ENCODE measurements around the gene HSD17B14. TPM values are rescaled to one million over a fixed set of nuclear protein-coding genes. Genes with fewer than 3 reads are reported as not detected.

Gene HSD17B14
- total and polyA plus RNA-seq, 2 of the 8 experiments (the other 6 are each of a cell fraction or from before 2014, with no cell fraction given): 8.4 to 25.5 TPM

GRCh38 chr19:48795055-48795684, 41.1 kb downstream of the HSD17B14 start:
- Histone ChIP-seq H2AK5ac (ENCODE audit: low read depth, low read length) (no peak overlapping the region), H3K56ac (replicated peaks; ENCODE audit: insufficient read length, low read depth, low read length) (peak overlapping the region; percentile 27), H3K79me2 (ENCODE audit: control insufficient read depth in 1 of 2, insufficient read depth in 2 of 2, low read length in 2 of 2) (no peaks in the 10 kb centered on the region), H3K9ac (replicated peaks in 1 of 4; ENCODE audit: extremely low read depth in 1 of 4, low read depth in 3 of 4, low read length in 3 of 4) (peak overlapping the region in 3 of 4 experiments; percentile 8 to 72 (median 44); a peak in 4 of 7 replicates), H3K4me2 (ENCODE audit: insufficient read depth in 1 of 2, low read depth in 2 of 2, low read length in 2 of 2) (peak overlapping the region; percentile 25 to 71), H3K14ac (ENCODE audit: insufficient read length) (no peak overlapping the region), H3K23me2 (ENCODE audit: low read depth, low read length) (no peaks in the 10 kb centered on the region), H3K27ac (ENCODE audit: low read depth, low read length) (peak overlapping the region; percentile 65; the same call in 1 of the 2 replicates), H2BK5ac (ENCODE audit: low read depth, low read length) (peak overlapping the region; percentile 99), H3K27me3 (replicated peaks in 1 of 4; ENCODE audit: control insufficient read depth in 3 of 4, extremely low read depth in 1 of 4, insufficient read depth in 3 of 4, low read length in 3 of 4) (no peaks in the 10 kb centered on the region), H3K23ac (ENCODE audit: insufficient read length) (no peak overlapping the region), H3K36me3 (ENCODE audit: control insufficient read depth in 2 of 4, insufficient read depth in 4 of 4, low read length in 3 of 4) (no peaks in the 10 kb centered on the region), H2AFZ (ENCODE audit: low read length) (peak overlapping the region; percentile 93; the same call in 1 of the 2 replicates), H2BK15ac (ENCODE audit: low read length) (peak overlapping the region; percentile 99; the same call in 1 of the 2 replicates), H3K4me1 (replicated peaks in 1 of 4; ENCODE audit: control insufficient read depth in 3 of 4, insufficient read depth in 4 of 4, low read length in 3 of 4) (peaks cover 0 to 16% (median 10%) of the 10 kb centered on the region in 4 experiments; a peak in 6 of 7 replicates), H4K91ac (replicated peaks; ENCODE audit: insufficient read length, low read length) (peak overlapping the region; percentile 92), H4K8ac (ENCODE audit: extremely low read depth, insufficient read depth, low read length) (peak overlapping the region; percentile 94), H3K4ac (replicated peaks; ENCODE audit: insufficient read length, low read depth, low read length) (no peak overlapping the region), H2BK120ac (replicated peaks; ENCODE audit: low read depth, low read length) (no peak overlapping the region), H3K79me1 (ENCODE audit: low read depth, low read length) (no peaks in the 10 kb centered on the region), H3K4me3 (ENCODE audit: extremely low read depth in 1 of 4, insufficient read depth in 2 of 4, low read depth in 3 of 4, low read length in 4 of 4) (peak overlapping the region; percentile 39 to 84 (median 70)), H2BK20ac (ENCODE audit: low read length) (peak overlapping the region; percentile 73; the same call in 1 of the 2 replicates), H2BK12ac (ENCODE audit: low read depth, low read length) (peak overlapping the region; percentile 99), H3K18ac (ENCODE audit: extremely low read depth, low read length) (peak overlapping the region; percentile 89), H3K9me3 (ENCODE audit: insufficient read depth in 2 of 2, low read depth in 1 of 2, low read length in 1 of 2) (no peaks in the 10 kb centered on the region), H4K20me1 (replicated peaks in 1 of 2; ENCODE audit: control insufficient read depth in 1 of 2, insufficient read depth in 2 of 2, low read length in 2 of 2) (no peaks in the 10 kb centered on the region), H4K5ac (ENCODE audit: insufficient read length, low read depth, low read length) (peak overlapping the region; percentile 53)
- peak; percentile 82 to 92 for DNase-seq (ENCODE audit: low read depth in 1 of 2, low spot score in 2 of 2)
- CTCF ChIA-PET (ENCODE audit: partially characterized antibody): interaction anchor here (0.6 to 17.5 kb wide), 34 partner anchors 9 to 1469 kb away, joined by 3 to 285 read pairs (median 4); partner anchors contain the start of genes BCAT2, CA11 and HSD17B14
- POLR2A ChIA-PET (ENCODE audit: partially characterized antibody): interaction anchor here (0.6 to 2.0 kb wide), 18 partner anchors 10 to 179 kb away, joined by 3 to 13 read pairs (median 4); partner anchors contain the start of genes BCAT2, CA11, DHDH and FTL
- 7% methylated on average over 37 of the region's 38 CpGs; no CpG with 5 or more reads in 1 of the 2 experiments for WGBS, 2 experiments (ENCODE audit: extremely low coverage in 1 of 2, insufficient coverage in 1 of 2, insufficient read length in 1 of 2, insufficient replicate concordance in 2 of 2, low coverage in 1 of 2, low lambda C conversion rate in 2 of 2, missing lambda C conversion rate in 1 of 2)
- peak; percentile 91 for FAIRE-seq
- TF ChIP-seq BCL11A (IDR thresholded peaks at IDR 0.05; ENCODE audit: low read depth in 2 of 2, low read length in 2 of 2) (no peak), TAF7 (optimal IDR thresholded peaks at IDR 0.05; ENCODE audit: borderline replicate concordance, low read depth, low read length) (peak; percentile 29), CHD2 (IDR thresholded peaks at IDR 0.05; ENCODE audit: low read length) (0 out of 2 replicates have a peak, but pooled peaks have one; percentile 48), E2F6 (IDR thresholded peaks at IDR 0.05) (no peak), TAF1 (IDR thresholded peaks at IDR 0.05; ENCODE audit: low read depth, low read length) (peak; percentile 42; the same call in 1 of the 2 replicates), RAD21 (IDR thresholded peaks at IDR 0.05 in 1 of 2, conservative IDR thresholded peaks at IDR 0.05 in 1 of 2; ENCODE audit: low read depth in 2 of 2, low read length in 2 of 2) (peak; percentile 75 to 79), CBX5 (IDR thresholded peaks at IDR 0.05; ENCODE audit: low read depth, low read length) (no peak), BACH1 (IDR thresholded peaks at IDR 0.05; ENCODE audit: low read length) (peak; percentile 81), SAP30 (IDR thresholded peaks at IDR 0.05; ENCODE audit: insufficient read depth, insufficient replicate concordance, low read length) (no peak), SP1 (IDR thresholded peaks at IDR 0.05; ENCODE audit: low read depth, low read length) (peak; percentile 33; the same call in 1 of the 2 replicates), TEAD4 (IDR thresholded peaks at IDR 0.05; ENCODE audit: low read depth, low read length) (no peak)

Measured in H1 (cell line).